ELR (cell line): ENCODE measurements around the gene FAM131C.
A peak's percentile ranks its signal among the peaks of the same experiment; 100 is the strongest.

Experiments used
- DNase-seq: peaks from one replicate; pipeline ENCODE4 v3.0.0-alpha.2; 2015; ENCODE audit warnings: low read depth

FAM131C gene

GRCh38 chr1:16015960-16016901 lies 57.2 kb downstream of the FAM131C start:
- no peak for DNase-seq

GRCh38 chr1:16015491-16015890 lies 58.0 kb downstream of the FAM131C start:
- no peak for DNase-seq

GRCh38 chr1:16014509-16015482 lies 58.7 kb downstream of the FAM131C start:
- no peak for DNase-seq

GRCh38 chr1:16013908-16014258 lies 59.6 kb downstream of the FAM131C start:
- DNase-seq: no peak

- DNase-seq: peak; percentile 62
Measured at GRCh38 chr1:16013220-16013907, 60.1 kb downstream of the FAM131C start.

- peak; percentile 30 for DNase-seq
Measured at GRCh38 chr1:16012590-16013219, 60.7 kb downstream of the FAM131C start.

- no peak for DNase-seq
Measured at GRCh38 chr1:16011936-16012589, 61.4 kb downstream of the FAM131C start.

- DNase-seq: no peak
Measured at GRCh38 chr1:16010837-16011236, 62.6 kb downstream of the FAM131C start.

- DNase-seq: no peak
Measured at GRCh38 chr1:16009678-16010077, 63.8 kb downstream of the FAM131C start.

GRCh38 chr1:16009030-16009460 lies 64.4 kb downstream of the FAM131C start:
- DNase-seq: peak; percentile 79
